ENCODE measurements around the gene RPLP2.

Gene RPLP2

GRCh38 chr11:860234-861104 lies 50.7 kb downstream of the RPLP2 start:
- in situ Hi-C loops (cut with MboI; ENCODE audit: low sequenced_read_pairs): loop anchor here (25.0 kb wide), 1 partner anchor 202 kb away; the partner anchor contains the start of gene MUC2

- in situ Hi-C loops (cut with MboI; ENCODE audit: low sequenced_read_pairs): loop anchor here (25.0 kb wide), 1 partner anchor 201 kb away; the partner anchor contains the start of gene MUC2
Observed at GRCh38 chr11:861105-861479, 51.3 kb downstream of the RPLP2 start.

- in situ Hi-C loops (cut with MboI; ENCODE audit: low sequenced_read_pairs): loop anchor here (25.0 kb wide), 1 partner anchor 200 kb away; the partner anchor contains the start of gene MUC2
Observed at GRCh38 chr11:862081-862661, 52.4 kb downstream of the RPLP2 start.

Measured in HL-60/S4 (cell line).